Endodermal cell (in vitro differentiated cells): ENCODE measurements around the gene SPRING1. TPM values are rescaled to one million over a fixed set of nuclear protein-coding genes. Genes with fewer than 3 reads are reported as not detected.

Experiments used
- DNase-seq: peaks from one replicate; pipeline ENCODE4 v3.0.0-alpha.2; 2017
- H3K27ac ChIP-seq: 2 replicates; pipeline ENCODE4 v1.5.1; 2013; ENCODE audit warnings: mild to moderate bottlenecking, low read depth, low read length, moderate library complexity
- H3K27me3 ChIP-seq: 2 replicates; pipeline ENCODE4 v1.6.1; 2013; ENCODE audit warnings: mild to moderate bottlenecking, low read length, moderate library complexity; ENCODE audit not compliant: insufficient read depth, control insufficient read depth, poor library complexity, severe bottlenecking
- H3K36me3 ChIP-seq: 2 replicates; pipeline ENCODE4 v1.7.0; 2013; ENCODE audit warnings: mild to moderate bottlenecking, low read length, moderate library complexity; ENCODE audit not compliant: control insufficient read depth, insufficient read depth
- H3K4me1 ChIP-seq: one replicate; pipeline ENCODE4 v1.7.0; 2013; ENCODE audit warnings: low read length; ENCODE audit not compliant: control insufficient read depth, insufficient read depth
- H3K4me3 ChIP-seq: 2 replicates; pipeline ENCODE4 v1.5.1; 2013; ENCODE audit warnings: mild to moderate bottlenecking, low read length, moderate library complexity
- H3K9ac ChIP-seq: 2 replicates; pipeline ENCODE4 v1.6.1; 2013; ENCODE audit warnings: mild to moderate bottlenecking, low read length, moderate library complexity; ENCODE audit not compliant: poor library complexity, severe bottlenecking; ENCODE audit errors: extremely low read depth
- H3K9me3 ChIP-seq: 2 replicates; pipeline ENCODE4 v1.6.1; 2013; ENCODE audit warnings: mild to moderate bottlenecking, low read length, moderate library complexity; ENCODE audit not compliant: control insufficient read depth
- H3K27ac Mint-ChIP-seq: 2 replicates; pipeline ENCODE4 v1.8.0; 2020; ENCODE audit warnings: mixed read lengths
- H3K27me3 Mint-ChIP-seq: 2 replicates; pipeline ENCODE4 v1.8.0; 2021; ENCODE audit warnings: mild to moderate bottlenecking, mixed read lengths; ENCODE audit not compliant: insufficient read depth
- H3K36me3 Mint-ChIP-seq: 2 replicates; pipeline ENCODE4 v1.8.0; 2020; ENCODE audit warnings: low read depth, mixed read lengths
- H3K4me1 Mint-ChIP-seq: 2 replicates; pipeline ENCODE4 v1.8.0; 2020; ENCODE audit warnings: mixed read lengths
- H3K4me3 Mint-ChIP-seq: 2 replicates; pipeline ENCODE4 v1.8.0; 2020; ENCODE audit warnings: mild to moderate bottlenecking, moderate library complexity, mixed read lengths
- H3K9me3 Mint-ChIP-seq: 2 replicates; pipeline ENCODE4 v1.8.0; 2020; ENCODE audit warnings: mild to moderate bottlenecking, mixed read lengths
- CTCF ChIP-seq: fragments of 200-600 bp; sonication (generic); conservative IDR thresholded peaks from 2 replicates; pipeline ENCODE4 v1.5.0; 2021; ENCODE audit warnings: antibody characterized with exemption, mild to moderate bottlenecking
- WGBS, 2 experiments: methylation state at CpG; one replicate each; pipeline versions ENCODE4 v1.1.5 to v1.1.7; 2013; ENCODE audit warnings: missing lambda C conversion rate in 2 of 2, mixed read lengths in 1 of 2; ENCODE audit not compliant: insufficient coverage in 1 of 2, insufficient read length in 1 of 2; 5-methylcytosine and 5-hydroxymethylcytosine counted together
- total RNA-seq, 2 donors: library from RNA; stranded (reverse); fragmentation: NEBNext Ultra II Directional in 1 of 2; extraction: Animal tissue kit (Norgen Biotek cat#: 25700) in 1 of 2; gene quantifications; 2 replicates in 1 of 2; 3 replicates in 1 of 2; pipeline ENCODE4 v1.2.1, GENCODE V29; 2021

Gene SPRING1
- total RNA-seq, 2 donors from 2014 or later, result 81.7 to 108 TPM

- no peaks in the 10 kb centered on the region for H3K9me3 ChIP-seq
- 95 to 97% methylated on average over 3 of the region's 3 CpGs for WGBS, 2 experiments
- H3K4me3 ChIP-seq, result no peak overlapping the region
- Mint-ChIP-seq H3K4me3 (no peak overlapping the region), H3K36me3 (peaks cover 24% of the 10 kb centered on the region), H3K9me3 (no peaks in the 10 kb centered on the region), H3K4me1 (peaks cover 25% of the 10 kb centered on the region), H3K27ac (no peak overlapping the region), H3K27me3 (no peaks in the 10 kb centered on the region)
- no peaks in the 10 kb centered on the region for H3K4me1 ChIP-seq
- H3K27ac ChIP-seq, result no peak overlapping the region
- DNase-seq, result no peak
- no peak overlapping the region for H3K9ac ChIP-seq
- TF ChIP-seq CTCF, result no peak
- peaks cover 36% of the 10 kb centered on the region for H3K36me3 ChIP-seq
- no peaks in the 10 kb centered on the region for H3K27me3 ChIP-seq
These were observed 10.6 kb downstream of the SPRING1 start for GRCh38 chr12:116727261-116727660.

- H3K27ac ChIP-seq, result no peak overlapping the region
- 76 to 100% methylated on average over 2 to 4 of the region's 4 CpGs for WGBS, 2 experiments
These were observed 11.2 kb downstream of the SPRING1 start for GRCh38 chr12:116726694-116727093.

GRCh38 chr12:116722245-116722644 is 15.6 kb downstream of the SPRING1 start:
- Mint-ChIP-seq H3K27ac (no peak overlapping the region), H3K4me3 (no peak overlapping the region), H3K4me1 (peaks cover 25% of the 10 kb centered on the region), H3K9me3 (no peaks in the 10 kb centered on the region), H3K36me3 (peaks cover 32% of the 10 kb centered on the region), H3K27me3 (no peaks in the 10 kb centered on the region)
- no peak overlapping the region for H3K9ac ChIP-seq
- H3K4me3 ChIP-seq, result no peak overlapping the region
- no peaks in the 10 kb centered on the region for H3K9me3 ChIP-seq
- H3K27me3 ChIP-seq, result no peaks in the 10 kb centered on the region
- H3K36me3 ChIP-seq, result peaks cover 47% of the 10 kb centered on the region
- no peak for DNase-seq
- TF ChIP-seq CTCF, result no peak
- peak overlapping the region; percentile 54 for H3K27ac ChIP-seq
- peaks cover 9% of the 10 kb centered on the region for H3K4me1 ChIP-seq

More at GRCh38 chr12:116726694-116727093, 11.2 kb downstream of the SPRING1 start:
- no peak overlapping the region for H3K4me3 ChIP-seq
- peaks cover 24% of the 10 kb centered on the region for H3K36me3 Mint-ChIP-seq
- H3K27me3 Mint-ChIP-seq, result no peaks in the 10 kb centered on the region
- H3K36me3 ChIP-seq, result peaks cover 38% of the 10 kb centered on the region
- H3K9ac ChIP-seq, result no peak overlapping the region
- H3K27ac Mint-ChIP-seq, result no peak overlapping the region
- peak; percentile 69 for DNase-seq
- no peak for TF ChIP-seq CTCF
- no peaks in the 10 kb centered on the region for H3K9me3 Mint-ChIP-seq
- H3K27me3 ChIP-seq, result no peaks in the 10 kb centered on the region
- H3K9me3 ChIP-seq, result no peaks in the 10 kb centered on the region
- no peak overlapping the region for H3K4me3 Mint-ChIP-seq
- no peaks in the 10 kb centered on the region for H3K4me1 ChIP-seq
- H3K4me1 Mint-ChIP-seq, result peaks cover 21% of the 10 kb centered on the region
